GM19468 (cell line): ENCODE measurements around the gene KLRC1.
"Not testable (repeated sequence)": the region's sequence is repeated elsewhere in the genome, so short reads cannot be mapped to it uniquely, and the experiment has no call there.

Experiments
- ATAC-seq: cut with Tn5 transposase; IDR thresholded peaks from one replicate; pipeline ENCODE4 v1.9.1; 2021; ENCODE audit warnings: mild to moderate bottlenecking, moderate library complexity, moderate number of reproducible peaks; ENCODE audit not compliant: unreplicated experiment; ENCODE audit errors: extremely low read depth

KLRC1 gene

GRCh38 chr12:10453156-10453555, at the start of gene KLRC1:
TSS of gene KLRC1 (minus strand) at chr12:10453377. CDS start at chr12:10451156, 2,221 bp downstream.
- ATAC-seq = no peak

DNA sequence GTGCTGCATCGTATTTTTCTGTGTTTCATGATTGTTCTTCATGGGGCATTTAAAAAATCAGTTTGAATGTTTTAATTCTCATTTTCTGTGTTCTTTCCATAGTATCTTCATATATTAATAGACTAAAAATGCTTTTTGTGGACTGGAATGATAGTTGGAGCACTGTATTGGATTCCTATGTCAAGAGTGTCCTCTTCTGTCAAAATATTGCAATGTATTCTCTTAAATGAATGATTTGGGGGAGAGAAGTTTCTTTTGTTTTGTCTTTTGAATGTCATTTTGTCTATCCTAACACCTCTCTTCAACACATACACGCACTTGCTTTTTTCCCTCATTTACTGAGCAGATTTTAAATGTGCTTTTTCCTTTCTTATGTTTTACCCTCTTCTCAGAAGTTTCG, 47.9 kb upstream of the KLRC1 start:
- no peak for ATAC-seq

DNA sequence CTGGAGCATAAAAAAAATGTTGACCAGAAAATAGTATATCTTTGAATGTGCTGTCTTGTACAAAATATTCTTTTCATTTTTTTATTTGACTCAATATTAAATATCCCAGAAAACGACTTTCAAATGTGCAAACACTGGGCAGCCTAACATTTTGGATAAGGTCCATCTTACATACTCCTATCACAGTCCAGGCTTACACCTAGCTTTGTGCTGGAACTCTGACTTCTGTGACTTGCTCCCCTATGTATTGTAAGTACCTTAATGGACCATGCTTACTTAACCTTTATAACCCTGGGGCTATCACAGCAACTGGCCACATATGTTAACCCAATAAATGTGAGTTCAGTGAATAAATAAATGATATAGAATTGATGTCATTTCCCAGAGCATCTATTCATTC, 44.9 kb upstream of the KLRC1 start:
- no peak for ATAC-seq

DNA sequence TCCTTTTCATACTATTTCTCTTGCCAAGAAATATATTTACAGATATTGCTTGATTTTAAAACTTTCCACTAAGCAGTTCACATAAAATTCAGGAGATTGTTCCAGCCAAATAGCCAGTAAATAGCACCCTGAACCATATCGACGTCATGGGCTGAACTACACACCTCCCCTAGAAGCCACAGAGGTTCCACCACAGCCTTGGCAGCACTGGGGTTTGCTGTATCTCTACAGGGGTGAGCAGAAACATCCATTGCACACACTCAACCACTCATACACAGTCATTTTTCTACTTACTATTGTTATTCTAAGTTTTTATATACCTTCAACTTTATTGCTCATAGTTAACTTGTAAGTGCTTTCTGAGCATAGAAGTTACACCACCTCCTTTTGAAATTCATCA, 44.4 kb upstream of the KLRC1 start:
- no peak for ATAC-seq

- no peak for ATAC-seq
Measured at GRCh38 chr12:10491766-10492165, 38.6 kb upstream of the KLRC1 start.

GRCh38 chr12:10487328-10487727, 34.2 kb upstream of the KLRC1 start:
- not testable (repeated sequence) for ATAC-seq

- ATAC-seq = not testable (repeated sequence)
Measured at GRCh38 chr12:10481901-10482300, 28.7 kb upstream of the KLRC1 start.

DNA sequence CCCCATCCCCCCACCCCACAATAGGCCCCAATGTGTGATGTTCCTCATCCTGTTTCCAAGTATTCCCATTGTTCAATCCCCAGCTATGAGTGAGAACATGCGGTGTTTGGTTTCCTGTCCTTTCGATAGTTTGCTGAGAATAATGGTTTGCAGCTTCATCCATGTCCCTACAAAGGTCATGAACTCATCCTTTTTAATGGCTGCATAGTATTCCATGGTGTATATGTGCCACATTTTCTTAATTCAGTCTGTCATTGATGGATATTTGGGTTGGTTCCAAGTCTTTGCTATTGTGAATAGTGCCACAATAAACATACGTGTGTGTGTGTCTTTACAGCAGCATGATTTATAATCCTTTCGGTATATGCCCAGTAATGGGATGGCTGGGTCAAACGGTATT, 19.6 kb upstream of the KLRC1 start:
- not testable (repeated sequence) for ATAC-seq

DNA sequence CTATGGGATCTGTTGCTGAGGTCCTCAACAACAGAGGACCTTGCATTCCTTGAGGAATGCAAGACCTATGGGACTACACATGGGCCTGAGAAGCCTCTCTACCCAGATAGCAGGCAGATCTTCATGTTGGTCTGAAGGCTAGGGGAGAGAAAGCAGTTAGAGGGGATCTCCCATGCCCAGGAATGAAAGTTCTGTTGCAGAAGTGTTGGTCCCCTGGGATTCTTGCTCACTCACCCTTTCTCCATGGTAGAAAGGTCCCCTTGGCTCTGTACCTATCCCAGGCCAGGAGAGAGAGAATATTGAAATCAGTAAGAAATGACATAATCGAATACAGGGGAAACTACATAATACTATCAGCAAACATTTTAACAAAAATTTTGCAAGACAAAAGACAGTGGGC, 16.5 kb upstream of the KLRC1 start:
- no peak for ATAC-seq

- ATAC-seq = no peak
Measured at GRCh38 chr12:10466311-10466710, 13.1 kb upstream of the KLRC1 start.

DNA sequence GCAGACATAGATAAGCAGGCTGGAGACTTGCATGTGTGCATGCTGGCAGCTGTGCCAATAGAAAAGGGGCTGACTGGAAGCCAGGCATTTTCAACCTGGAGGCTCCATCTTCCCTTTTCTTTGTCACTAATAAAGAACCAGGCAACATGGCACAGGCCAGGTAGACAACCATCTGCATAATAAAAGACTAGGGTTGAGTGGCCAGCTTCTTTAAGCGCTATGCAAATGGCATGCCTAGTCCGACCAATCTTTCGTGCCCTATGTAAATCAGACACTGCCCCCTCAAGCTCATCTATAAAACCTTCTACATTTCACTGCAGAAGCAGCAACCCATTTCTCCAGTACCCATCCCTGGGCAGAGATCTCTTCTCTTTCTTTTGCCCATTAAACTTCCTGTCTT, 4.6 kb upstream of the KLRC1 start:
- ATAC-seq = no peak

DNA sequence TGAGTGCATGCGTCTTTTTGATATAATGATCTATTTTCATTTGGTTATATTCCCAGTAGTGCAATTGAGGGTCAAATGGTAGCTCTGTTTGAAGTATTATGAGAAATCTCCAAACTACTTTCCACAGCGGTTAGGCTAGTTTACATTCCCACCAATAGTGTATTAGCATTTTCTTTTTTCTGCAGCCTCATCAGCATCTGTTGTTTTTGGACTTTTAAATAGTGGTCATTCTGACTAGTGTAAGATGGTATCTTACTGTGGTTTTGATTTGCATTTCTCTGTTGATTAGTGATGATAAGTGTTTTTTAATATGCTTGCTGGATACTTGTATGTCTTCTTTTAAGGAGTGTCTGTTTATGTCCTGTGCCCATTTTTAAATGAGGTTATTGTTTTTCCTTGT, 3.7 kb upstream of the KLRC1 start:
- ATAC-seq = no peak

DNA sequence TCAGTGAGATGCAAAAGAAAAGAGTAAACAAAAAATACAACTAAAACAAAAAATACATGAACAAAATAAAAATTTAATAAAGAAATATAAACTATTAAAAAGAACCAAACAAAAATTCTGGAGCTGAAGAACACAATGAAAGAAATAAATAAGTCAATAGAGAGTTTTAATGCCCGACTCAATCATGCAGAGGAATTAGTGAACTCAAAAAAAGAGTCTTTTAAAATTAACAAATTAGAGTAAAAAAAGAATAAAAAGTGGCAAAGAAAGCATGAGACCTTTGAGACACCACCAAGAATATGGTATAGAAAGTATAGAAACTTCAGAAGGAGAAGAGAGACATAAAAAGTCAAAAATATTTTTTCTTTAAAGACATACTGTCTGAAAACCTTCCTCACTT, 2.6 kb upstream of the KLRC1 start:
- no peak for ATAC-seq

DNA sequence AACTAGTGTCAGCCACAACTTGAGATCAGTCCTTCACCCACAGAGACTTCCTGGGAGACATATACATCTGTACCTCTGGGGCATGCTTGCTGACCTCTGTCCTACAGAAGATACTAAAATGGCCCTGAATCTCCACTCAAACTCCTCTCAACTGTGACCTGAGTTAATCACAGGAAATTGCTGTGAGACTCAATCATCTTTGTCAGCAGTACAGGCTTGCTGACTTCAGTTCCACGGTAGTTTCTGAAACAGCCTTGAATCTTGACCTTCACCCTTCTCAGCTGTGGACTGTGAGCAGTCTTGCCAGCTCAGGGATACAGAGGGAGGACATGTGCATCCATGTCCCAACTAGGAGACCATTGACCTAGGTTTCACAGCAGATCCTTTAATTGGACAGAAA, 1.4 kb upstream of the KLRC1 start:
- ATAC-seq = no peak

- no peak for ATAC-seq
Measured at GRCh38 chr12:10448236-10448635, 4.9 kb downstream of the KLRC1 start.

- ATAC-seq = not testable (repeated sequence)
Measured at GRCh38 chr12:10446052-10446451, 7.1 kb downstream of the KLRC1 start.

GRCh38 chr12:10441144-10441543, 12.0 kb downstream of the KLRC1 start:
- not testable (repeated sequence) for ATAC-seq

GRCh38 chr12:10439608-10440274, 13.4 kb downstream of the KLRC1 start:
- not testable (repeated sequence) for ATAC-seq

- ATAC-seq = not testable (repeated sequence)
Measured at GRCh38 chr12:10437601-10438000, 15.6 kb downstream of the KLRC1 start.

DNA sequence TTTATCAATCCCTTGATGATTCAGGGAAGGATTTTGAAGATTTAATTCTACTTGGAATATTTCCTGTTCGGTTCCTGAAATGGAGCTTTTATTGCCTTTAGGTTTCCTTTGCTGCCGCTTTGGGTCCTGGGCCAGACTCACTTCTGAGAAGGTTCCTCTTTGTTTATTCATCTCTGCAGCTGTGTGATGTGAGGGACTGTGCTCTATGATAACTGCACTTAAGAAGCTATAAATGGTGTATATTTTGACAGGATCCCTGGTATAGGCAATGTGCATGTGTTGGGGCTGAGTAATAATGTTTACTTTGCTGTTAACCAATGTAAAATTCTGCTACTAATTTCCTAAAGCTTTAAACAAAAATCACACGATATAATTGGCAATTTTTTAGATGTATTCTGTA, 17.4 kb downstream of the KLRC1 start, which contains the start of gene KLRC2:
Gene KLRC2 (minus strand): TSS at position 195 of the 400 bp plus-strand sequence. CDS start 24 bp downstream, at position 171.
- ATAC-seq = not testable (repeated sequence)

- not testable (repeated sequence) for ATAC-seq
Measured at GRCh38 chr12:10430623-10431022, 22.6 kb downstream of the KLRC1 start.

DNA sequence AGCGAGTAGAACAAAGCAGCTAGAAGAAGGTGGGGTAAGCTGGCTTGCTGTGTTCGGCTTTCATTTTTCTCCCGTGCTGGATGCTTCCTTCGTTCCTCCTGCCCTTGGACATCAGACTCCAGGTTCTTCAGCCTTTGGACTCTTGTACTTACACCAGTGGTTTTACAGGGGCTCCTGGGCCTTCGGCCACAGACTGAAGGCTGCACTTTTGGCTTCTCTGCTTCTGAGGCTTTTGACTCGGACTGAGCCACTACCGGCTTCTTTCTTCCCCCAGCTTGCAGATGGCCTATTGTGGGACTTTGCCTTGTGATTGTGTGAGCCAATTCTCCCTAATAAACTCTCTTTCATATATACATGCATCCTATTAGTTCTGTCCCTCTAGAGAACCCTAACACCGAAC, 27.2 kb downstream of the KLRC1 start:
- ATAC-seq = not testable (repeated sequence)
